Lower leg skin (tissue), 3 donors: ENCODE measurements around the gene MRPL43.

Experiments used
- POLR2A ChIP-seq, 2 donors: fragments of 450-650 bp; IDR thresholded peaks; one replicate each; pipeline ENCODE4 v1.6.1; 2016 to 2017; ENCODE audit warnings: antibody characterized with exemption in 2 of 2, mild to moderate bottlenecking in 1 of 2, moderate library complexity in 1 of 2
- TF ChIP-seq, protein P1 (sequence below), 3 donors: fragments of 450-650 bp; IDR thresholded peaks; one replicate each; pipeline ENCODE4 v1.5.1; 2016; ENCODE audit warnings: antibody characterized with exemption in 3 of 3, mild to moderate bottlenecking in 3 of 3, moderate library complexity in 2 of 3

DNA sequence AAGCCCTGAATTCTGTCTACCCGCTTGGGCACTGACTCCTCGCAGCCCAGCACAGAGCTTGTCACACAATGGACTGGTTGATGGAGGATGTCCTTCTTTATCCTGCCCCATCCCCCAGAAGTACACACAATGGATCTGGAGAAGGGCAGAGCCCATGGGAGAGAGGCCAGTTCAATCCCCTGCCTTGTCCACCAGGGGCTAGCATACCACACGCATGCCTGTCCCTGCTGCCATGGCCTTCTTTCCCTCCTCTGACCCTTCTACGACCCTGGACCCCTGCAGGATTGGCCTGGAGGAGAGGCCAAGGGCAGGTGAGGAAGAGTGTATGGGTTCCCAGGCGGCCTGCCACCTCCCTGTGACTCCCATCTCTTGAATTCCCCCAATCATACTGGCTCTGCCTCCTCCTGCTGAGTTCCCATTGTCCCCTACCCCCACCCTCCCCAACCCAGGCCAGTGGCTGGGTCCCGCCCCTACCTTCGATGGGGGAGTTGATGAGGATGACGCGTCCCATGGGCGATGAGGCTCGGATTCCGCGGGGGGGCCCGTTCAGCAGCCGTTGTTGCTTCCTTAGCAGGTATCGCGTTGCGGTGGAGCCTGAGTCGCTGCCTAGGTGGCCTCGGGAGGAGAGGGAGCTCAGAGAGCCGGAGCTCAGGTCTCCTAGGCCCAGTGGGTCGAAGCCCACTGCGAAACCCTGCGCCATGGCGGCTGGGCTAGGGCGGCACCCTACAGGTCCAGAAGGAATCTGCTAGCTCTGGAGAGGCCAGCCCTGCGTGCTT is 42.4 kb upstream of the MRPL43 start:
- TF ChIP-seq, protein P1, sequence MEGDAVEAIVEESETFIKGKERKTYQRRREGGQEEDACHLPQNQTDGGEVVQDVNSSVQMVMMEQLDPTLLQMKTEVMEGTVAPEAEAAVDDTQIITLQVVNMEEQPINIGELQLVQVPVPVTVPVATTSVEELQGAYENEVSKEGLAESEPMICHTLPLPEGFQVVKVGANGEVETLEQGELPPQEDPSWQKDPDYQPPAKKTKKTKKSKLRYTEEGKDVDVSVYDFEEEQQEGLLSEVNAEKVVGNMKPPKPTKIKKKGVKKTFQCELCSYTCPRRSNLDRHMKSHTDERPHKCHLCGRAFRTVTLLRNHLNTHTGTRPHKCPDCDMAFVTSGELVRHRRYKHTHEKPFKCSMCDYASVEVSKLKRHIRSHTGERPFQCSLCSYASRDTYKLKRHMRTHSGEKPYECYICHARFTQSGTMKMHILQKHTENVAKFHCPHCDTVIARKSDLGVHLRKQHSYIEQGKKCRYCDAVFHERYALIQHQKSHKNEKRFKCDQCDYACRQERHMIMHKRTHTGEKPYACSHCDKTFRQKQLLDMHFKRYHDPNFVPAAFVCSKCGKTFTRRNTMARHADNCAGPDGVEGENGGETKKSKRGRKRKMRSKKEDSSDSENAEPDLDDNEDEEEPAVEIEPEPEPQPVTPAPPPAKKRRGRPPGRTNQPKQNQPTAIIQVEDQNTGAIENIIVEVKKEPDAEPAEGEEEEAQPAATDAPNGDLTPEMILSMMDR (IDR thresholded peaks at IDR 0.05): no peak
- TF ChIP-seq POLR2A (IDR thresholded peaks at IDR 0.05): no peak
